HepG2 (cell line): ENCODE results near the gene RFTN1. TPM values are rescaled to one million over a fixed set of nuclear protein-coding genes. Genes with fewer than 3 reads are reported as not detected.

Experiments
- ATAC-seq: fragments of 200-7000 bp; cut with Tn5 transposase; 3 replicates; pipeline ENCODE4 v1.9.1; 2020; ENCODE audit warnings: mild to moderate bottlenecking, moderate library complexity
- BruUV-seq: library from RNA; stranded (reverse); fragments of 400-500 nt; replicated peaks from 2 replicates; lab custom pipeline; 2021; lab: Mats Ljungman, UMichigan
- CTCF ChIA-PET: fragments of 300-600 bp; formaldehyde crosslinking; extraction: SDS; loops from one replicate; lab custom pipeline; 2021; ENCODE audit warnings: low total read pairs, inconsistent platforms, low intra/inter-chr PET ratio; lab: Yijun Ruan, JAX
- POLR2A ChIA-PET: fragments of 350-600 bp; sonication (Branson Sonifier 250); formaldehyde crosslinking; loops from one replicate; lab custom pipeline; 2020; ENCODE audit warnings: antibody characterized with exemption, inconsistent platforms; lab: Yijun Ruan, JAX
- DNase-seq: peaks from one replicate; pipeline ENCODE4 v3.0.0-alpha.2; 2015; ENCODE audit warnings: low spot score
- FAIRE-seq: peaks from 3 replicates; lab custom pipeline; 2011; peaks lifted over from hg19 to GRCh38; lab: Jason Lieb, UNC
- H2AFZ ChIP-seq: one replicate; pipeline ENCODE4 v1.6.1; 2011; ENCODE audit warnings: low read length, inconsistent platforms
- H3K27ac ChIP-seq: fragments of 300-600 bp; 3 replicates; pipeline ENCODE4 v1.8.0; 2011; ENCODE audit warnings: mixed run types, mild to moderate bottlenecking, mixed read lengths, low read length, inconsistent platforms; ENCODE audit not compliant: insufficient read depth; ENCODE audit errors: extremely low read length
- H3K27me3 ChIP-seq, 2 experiments: fragments of 200-600 bp in 1 of 2; 2 replicates in 1 of 2; 3 replicates in 1 of 2; pipeline versions ENCODE4 v1.6.0 to v1.8.0; 2011; ENCODE audit warnings: low read length in 2 of 2, mild to moderate bottlenecking in 2 of 2, moderate library complexity in 2 of 2, inconsistent platforms in 1 of 2; ENCODE audit not compliant: insufficient read depth in 2 of 2, control insufficient read depth in 1 of 2
- H3K36me3 ChIP-seq, 2 experiments: fragments of 200-600 bp in 1 of 2; replicated peaks in 1 of 2; 2 replicates in 1 of 2; 3 replicates in 1 of 2; pipeline versions ENCODE4 v1.5.1 to v1.8.0; 2011; ENCODE audit warnings: low read length in 2 of 2, inconsistent platforms in 1 of 2; ENCODE audit not compliant: insufficient read depth in 2 of 2, control insufficient read depth in 1 of 2
- H3K4me1 ChIP-seq: 2 replicates; pipeline ENCODE4 v1.5.1; 2012; ENCODE audit warnings: low read length, inconsistent platforms; ENCODE audit not compliant: insufficient read depth
- H3K4me2 ChIP-seq: 2 replicates; pipeline ENCODE4 v1.6.0; 2011; ENCODE audit warnings: low read depth, low read length, inconsistent platforms
- H3K4me3 ChIP-seq, 3 experiments: fragments of 200-600 bp in 1 of 3; sonication (generic), shearing (Covaris generic) in 1 of 3; replicated peaks in 1 of 3; 2 replicates each; pipeline ENCODE4 v1.5.1; 2011 to 2016; ENCODE audit warnings: low read length in 3 of 3, inconsistent platforms in 2 of 3, low read depth in 2 of 3, mild to moderate bottlenecking in 2 of 3, control low read depth in 1 of 3, mixed read lengths in 1 of 3; ENCODE audit not compliant: insufficient read depth in 1 of 3
- H3K79me2 ChIP-seq: one replicate; pipeline ENCODE4 v1.6.1; 2011; ENCODE audit warnings: low read length, inconsistent platforms; ENCODE audit not compliant: insufficient read depth
- H3K9ac ChIP-seq: 2 replicates; pipeline ENCODE4 v1.6.0; 2011; ENCODE audit warnings: mild to moderate bottlenecking, low read depth, low read length, inconsistent platforms; ENCODE audit not compliant: insufficient read depth
- H3K9me3 ChIP-seq: 2 replicates; pipeline ENCODE4 v1.5.1; 2012; ENCODE audit warnings: mild to moderate bottlenecking, low read length
- H4K20me1 ChIP-seq: 2 replicates; pipeline ENCODE4 v1.6.0; 2011; ENCODE audit warnings: inconsistent platforms, mild to moderate bottlenecking, low read length, moderate library complexity; ENCODE audit not compliant: insufficient read depth
- BCL6 ChIP-seq: IDR thresholded peaks from 2 replicates; pipeline ENCODE4 v1.6.1; 2016; ENCODE audit warnings: missing genetic modification reagents, missing compliant biosample characterization
- CHD4 ChIP-seq: fragments of 200-600 bp; sonication (generic); IDR thresholded peaks from 2 replicates; pipeline ENCODE4 v1.7.0; 2017; ENCODE audit warnings: mild to moderate bottlenecking, low read length, borderline replicate concordance
- TSC22D2 ChIP-seq: sonication (generic); formaldehyde crosslinking; IDR thresholded peaks from 2 replicates; pipeline ENCODE4 v1.5.1; 2020; ENCODE audit warnings: missing genetic modification reagents, mild to moderate bottlenecking, borderline replicate concordance
- WIZ ChIP-seq: sonication (generic); formaldehyde crosslinking; IDR thresholded peaks from 2 replicates; pipeline ENCODE4 v1.5.1; 2020; ENCODE audit warnings: mild to moderate bottlenecking, missing genetic modification reagents
- ZBTB8A ChIP-seq: sonication (generic); formaldehyde crosslinking; IDR thresholded peaks from 2 replicates; pipeline ENCODE4 v1.4.0; 2020; ENCODE audit warnings: mild to moderate bottlenecking, low read depth, missing genetic modification reagents, borderline replicate concordance
- ZFY ChIP-seq: sonication (generic); formaldehyde crosslinking; IDR thresholded peaks from 2 replicates; pipeline ENCODE4 v1.4.0; 2020; ENCODE audit warnings: missing genetic modification reagents
- WGBS: methylation state at CpG from one replicate; pipeline ENCODE4 v1.1.6; 2017; ENCODE audit warnings: low lambda C conversion rate; 5-methylcytosine and 5-hydroxymethylcytosine counted together
- in situ Hi-C: cut with HindIII; loops from 2 replicates; pipeline ENCODE4 v1.10.0; 2017; ENCODE audit warnings: low pct_unique_long_range_greater_than_20kb; ENCODE audit not compliant: extremely low pct_ligation_motif_present
- intact Hi-C: fragments of 100-400 bp; cut with micrococcal nuclease; formaldehyde crosslinking; loops from one replicate; pipeline ENCODE4 v1.10.0; 2022; ENCODE audit not compliant: unreplicated experiment
- polyA plus RNA-seq, 8 experiments: library from polyadenylated mRNA; depleted of rRNA in 3 of 8; stranded (reverse) in 7 of 8; unstranded in 1 of 8; fragments of >200 nt; fragmentation: Illumina TruSeq in 4 of 8; extraction: Trizol in 4 of 8; gene quantifications; 2 replicates each; pipeline versions ENCODE4 v1.2.1 to v1.2.3, GENCODE V29; 2011 to 2016; ENCODE audit warnings: low read depth in 4 of 8, missing spikeins in 1 of 8, mixed read lengths in 1 of 8; ENCODE audit not compliant: insufficient read depth in 1 of 8
- total RNA-seq, 5 experiments: library from RNA; depleted of rRNA; stranded (reverse); fragments of >200 nt; fragmentation: Illumina TruSeq; extraction: Trizol; gene quantifications; 2 replicates each; pipeline ENCODE4 v1.2.3, GENCODE V29; 2016; ENCODE audit warnings: low read depth in 1 of 5
- TF ChIP-seq, protein P1 (sequence below): sonication (generic); formaldehyde crosslinking; IDR thresholded peaks from 2 replicates; pipeline ENCODE4 v1.9.0; 2021; ENCODE audit warnings: mild to moderate bottlenecking, missing genetic modification reagents
- TF ChIP-seq, protein P2 (sequence below): fragments of 450-650 bp; IDR thresholded peaks from 2 replicates; pipeline ENCODE4 v1.6.1; 2017
- TF ChIP-seq, protein P3 (sequence below): sonication (generic); formaldehyde crosslinking; IDR thresholded peaks from 2 replicates; pipeline ENCODE4 v1.8.0; 2022; ENCODE audit warnings: mild to moderate bottlenecking, missing genetic modification reagents, borderline replicate concordance

Gene RFTN1
- total and polyA plus RNA-seq, 2 of the 13 experiments (the other 11 are each of a cell fraction or from before 2014, with no cell fraction given): not detected

DNA sequence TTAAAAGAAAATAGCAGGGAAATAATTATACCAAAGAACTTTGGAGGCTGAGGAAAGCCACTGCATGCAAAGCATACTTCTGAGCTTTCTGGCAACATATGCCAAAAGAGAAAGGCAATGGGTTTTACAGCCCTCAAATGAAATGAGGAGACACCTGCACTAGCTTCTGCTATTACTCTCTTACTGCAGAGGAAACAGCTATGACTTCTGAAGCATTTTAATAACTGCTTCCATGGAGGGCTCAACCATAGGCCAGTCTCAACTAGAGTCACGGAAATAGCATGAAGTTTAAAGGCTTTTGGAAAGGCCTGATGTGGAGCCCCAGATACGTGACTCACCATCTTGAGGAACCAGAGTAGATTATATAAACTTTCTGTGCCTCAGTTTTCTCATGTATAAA, 133.7 kb downstream of the RFTN1 start (continued):
- TF ChIP-seq, protein P1, sequence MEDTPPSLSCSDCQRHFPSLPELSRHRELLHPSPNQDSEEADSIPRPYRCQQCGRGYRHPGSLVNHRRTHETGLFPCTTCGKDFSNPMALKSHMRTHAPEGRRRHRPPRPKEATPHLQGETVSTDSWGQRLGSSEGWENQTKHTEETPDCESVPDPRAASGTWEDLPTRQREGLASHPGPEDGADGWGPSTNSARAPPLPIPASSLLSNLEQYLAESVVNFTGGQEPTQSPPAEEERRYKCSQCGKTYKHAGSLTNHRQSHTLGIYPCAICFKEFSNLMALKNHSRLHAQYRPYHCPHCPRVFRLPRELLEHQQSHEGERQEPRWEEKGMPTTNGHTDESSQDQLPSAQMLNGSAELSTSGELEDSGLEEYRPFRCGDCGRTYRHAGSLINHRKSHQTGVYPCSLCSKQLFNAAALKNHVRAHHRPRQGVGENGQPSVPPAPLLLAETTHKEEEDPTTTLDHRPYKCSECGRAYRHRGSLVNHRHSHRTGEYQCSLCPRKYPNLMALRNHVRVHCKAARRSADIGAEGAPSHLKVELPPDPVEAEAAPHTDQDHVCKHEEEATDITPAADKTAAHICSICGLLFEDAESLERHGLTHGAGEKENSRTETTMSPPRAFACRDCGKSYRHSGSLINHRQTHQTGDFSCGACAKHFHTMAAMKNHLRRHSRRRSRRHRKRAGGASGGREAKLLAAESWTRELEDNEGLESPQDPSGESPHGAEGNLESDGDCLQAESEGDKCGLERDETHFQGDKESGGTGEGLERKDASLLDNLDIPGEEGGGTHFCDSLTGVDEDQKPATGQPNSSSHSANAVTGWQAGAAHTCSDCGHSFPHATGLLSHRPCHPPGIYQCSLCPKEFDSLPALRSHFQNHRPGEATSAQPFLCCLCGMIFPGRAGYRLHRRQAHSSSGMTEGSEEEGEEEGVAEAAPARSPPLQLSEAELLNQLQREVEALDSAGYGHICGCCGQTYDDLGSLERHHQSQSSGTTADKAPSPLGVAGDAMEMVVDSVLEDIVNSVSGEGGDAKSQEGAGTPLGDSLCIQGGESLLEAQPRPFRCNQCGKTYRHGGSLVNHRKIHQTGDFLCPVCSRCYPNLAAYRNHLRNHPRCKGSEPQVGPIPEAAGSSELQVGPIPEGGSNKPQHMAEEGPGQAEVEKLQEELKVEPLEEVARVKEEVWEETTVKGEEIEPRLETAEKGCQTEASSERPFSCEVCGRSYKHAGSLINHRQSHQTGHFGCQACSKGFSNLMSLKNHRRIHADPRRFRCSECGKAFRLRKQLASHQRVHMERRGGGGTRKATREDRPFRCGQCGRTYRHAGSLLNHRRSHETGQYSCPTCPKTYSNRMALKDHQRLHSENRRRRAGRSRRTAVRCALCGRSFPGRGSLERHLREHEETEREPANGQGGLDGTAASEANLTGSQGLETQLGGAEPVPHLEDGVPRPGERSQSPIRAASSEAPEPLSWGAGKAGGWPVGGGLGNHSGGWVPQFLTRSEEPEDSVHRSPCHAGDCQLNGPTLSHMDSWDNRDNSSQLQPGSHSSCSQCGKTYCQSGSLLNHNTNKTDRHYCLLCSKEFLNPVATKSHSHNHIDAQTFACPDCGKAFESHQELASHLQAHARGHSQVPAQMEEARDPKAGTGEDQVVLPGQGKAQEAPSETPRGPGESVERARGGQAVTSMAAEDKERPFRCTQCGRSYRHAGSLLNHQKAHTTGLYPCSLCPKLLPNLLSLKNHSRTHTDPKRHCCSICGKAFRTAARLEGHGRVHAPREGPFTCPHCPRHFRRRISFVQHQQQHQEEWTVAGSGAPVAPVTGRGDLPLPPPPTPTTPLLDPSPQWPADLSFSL: no peak

DNA sequence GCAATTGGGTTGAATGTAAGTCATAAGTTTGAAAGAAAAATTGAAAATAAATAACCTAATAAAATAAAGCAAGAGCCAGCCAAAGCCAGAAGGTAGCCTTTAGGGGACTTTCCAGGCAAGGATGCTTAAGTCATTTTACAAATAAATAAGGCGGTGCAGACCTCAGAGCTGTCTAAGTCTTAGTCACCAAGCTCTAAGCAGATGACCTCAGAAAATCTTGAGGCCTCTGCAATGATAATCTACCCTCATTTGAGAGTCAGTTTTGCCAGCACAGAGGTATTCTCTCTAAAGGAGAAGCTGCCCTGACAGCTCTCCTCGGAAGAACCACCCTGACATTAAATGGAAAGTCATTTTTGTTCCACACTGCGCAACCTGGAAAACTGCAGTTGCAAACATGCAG, 134.6 kb downstream of the RFTN1 start:
- ChIA-PET POLR2A (no interaction called here), CTCF (no interaction called here)
- no peak for DNase-seq
- FAIRE-seq: no peak
- no peak for TF ChIP-seq WIZ (CRISPR knock-in tag)
- TF ChIP-seq CHD4: no peak
- no peak for TF ChIP-seq ZBTB8A (CRISPR knock-in tag)
- TF ChIP-seq, protein P2, sequence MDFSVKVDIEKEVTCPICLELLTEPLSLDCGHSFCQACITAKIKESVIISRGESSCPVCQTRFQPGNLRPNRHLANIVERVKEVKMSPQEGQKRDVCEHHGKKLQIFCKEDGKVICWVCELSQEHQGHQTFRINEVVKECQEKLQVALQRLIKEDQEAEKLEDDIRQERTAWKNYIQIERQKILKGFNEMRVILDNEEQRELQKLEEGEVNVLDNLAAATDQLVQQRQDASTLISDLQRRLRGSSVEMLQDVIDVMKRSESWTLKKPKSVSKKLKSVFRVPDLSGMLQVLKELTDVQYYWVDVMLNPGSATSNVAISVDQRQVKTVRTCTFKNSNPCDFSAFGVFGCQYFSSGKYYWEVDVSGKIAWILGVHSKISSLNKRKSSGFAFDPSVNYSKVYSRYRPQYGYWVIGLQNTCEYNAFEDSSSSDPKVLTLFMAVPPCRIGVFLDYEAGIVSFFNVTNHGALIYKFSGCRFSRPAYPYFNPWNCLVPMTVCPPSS: no peak
- TF ChIP-seq BCL6: no peak
- TF ChIP-seq ZFY (CRISPR knock-in tag): no peak
- no peak for TF ChIP-seq TSC22D2 (CRISPR knock-in tag)
- TF ChIP-seq, protein P3, sequence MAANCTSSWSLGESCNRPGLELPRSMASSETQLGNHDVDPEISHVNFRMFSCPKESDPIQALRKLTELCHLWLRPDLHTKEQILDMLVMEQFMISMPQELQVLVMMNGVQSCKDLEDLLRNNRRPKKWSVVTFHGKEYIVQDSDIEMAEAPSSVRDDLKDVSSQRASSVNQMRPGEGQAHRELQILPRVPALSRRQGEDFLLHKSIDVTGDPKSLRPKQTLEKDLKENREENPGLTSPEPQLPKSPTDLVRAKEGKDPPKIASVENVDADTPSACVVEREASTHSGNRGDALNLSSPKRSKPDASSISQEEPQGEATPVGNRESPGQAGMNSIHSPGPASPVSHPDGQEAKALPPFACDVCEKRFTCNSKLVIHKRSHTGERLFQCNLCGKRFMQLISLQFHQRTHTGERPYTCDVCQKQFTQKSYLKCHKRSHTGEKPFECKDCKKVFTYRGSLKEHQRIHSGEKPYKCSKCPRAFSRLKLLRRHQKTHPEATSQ (CRISPR knock-in tag): no peak
- no peak for ATAC-seq
- H3K36me3 ChIP-seq: no peaks in the 10 kb centered on the region
- no peak overlapping the region for H3K4me3 ChIP-seq
- no peaks in the 10 kb centered on the region for H4K20me1 ChIP-seq
- H3K27ac ChIP-seq: no peak overlapping the region
- WGBS: 59% methylated on average over 3 of the region's 3 CpGs
- H3K9me3 ChIP-seq: no peaks in the 10 kb centered on the region
- no peaks in the 10 kb centered on the region for H3K79me2 ChIP-seq
- no TSS peak for BruUV-seq
- H3K27me3 ChIP-seq: no peaks in the 10 kb centered on the region
- H3K9ac ChIP-seq: no peak overlapping the region
- in situ Hi-C loops (no loop called here), intact Hi-C loops (no loop called here)
- H3K4me1 ChIP-seq: no peaks in the 10 kb centered on the region
- H3K4me2 ChIP-seq: no peak overlapping the region
- H2AFZ ChIP-seq: no peak overlapping the region
